Neural cell (in vitro differentiated cells): ENCODE results near the gene PEX12.

Experiments used
- CTCF ChIP-seq: fragments of 450-650 bp; IDR thresholded peaks from 2 replicates; pipeline ENCODE4 v1.5.1; 2014; ENCODE audit warnings: antibody characterized with exemption, mild to moderate bottlenecking, moderate library complexity; ENCODE audit not compliant: poor library complexity, severe bottlenecking
- EP300 ChIP-seq: fragments of 450-650 bp; conservative IDR thresholded peaks from 2 replicates; pipeline ENCODE4 v1.6.1; 2014; ENCODE audit warnings: antibody characterized with exemption, mild to moderate bottlenecking, moderate library complexity; ENCODE audit not compliant: poor library complexity, severe bottlenecking
- EZH2 ChIP-seq: fragments of 200-600, 300-800 bp; shearing (Covaris generic), sonication (generic); IDR thresholded peaks from 2 replicates; pipeline ENCODE4 v1.6.1; 2014; ENCODE audit warnings: antibody characterized with exemption, low read length, borderline replicate concordance, mild to moderate bottlenecking; ENCODE audit not compliant: insufficient read depth, poor library complexity, severe bottlenecking
- POLR2AphosphoS5 ChIP-seq: IDR thresholded peaks from 2 replicates; pipeline ENCODE4 v1.6.1; 2012
- RAD21 ChIP-seq: fragments of 450-650 bp; conservative IDR thresholded peaks from 2 replicates; pipeline ENCODE4 v1.6.1; 2014; ENCODE audit warnings: antibody characterized with exemption, mild to moderate bottlenecking, moderate library complexity
- REST ChIP-seq: IDR thresholded peaks from 2 replicates; pipeline ENCODE4 v1.6.1; 2012; ENCODE audit warnings: borderline replicate concordance
- SMC3 ChIP-seq: fragments of 450-650 bp; conservative IDR thresholded peaks from 2 replicates; pipeline ENCODE4 v1.6.1; 2014; ENCODE audit warnings: antibody characterized with exemption, mild to moderate bottlenecking, moderate library complexity; ENCODE audit not compliant: poor library complexity

GRCh38 chr17:35627417-35627816 is 49.0 kb upstream of the PEX12 start:
- TF ChIP-seq EZH2 (no peak), CTCF (no peak), EP300 (no peak), REST (no peak), RAD21 (no peak), POLR2AphosphoS5 (no peak), SMC3 (no peak)
